Panc1 (cell line): ENCODE data around the gene HTATSF1.

Source experiments
- CTCF ChIP-seq: fragments of 450-650 bp; IDR thresholded peaks from 2 replicates; pipeline ENCODE4 v1.5.1; 2017; ENCODE audit warnings: mild to moderate bottlenecking
- POLR2AphosphoS5 ChIP-seq: IDR thresholded peaks from 2 replicates; pipeline ENCODE4 v1.6.1; 2012; ENCODE audit warnings: mild to moderate bottlenecking, low read depth, low read length, moderate library complexity

GRCh38 chrX:136487647-136488046 lies 9.7 kb upstream of the HTATSF1 start, which contains the start of gene BRS3:
- TF ChIP-seq CTCF (no peak), POLR2AphosphoS5 (no peak)
